Mucosa of gallbladder (tissue), 1 donor: ENCODE data around the gene SMARCC1. TPM values are rescaled to one million over a fixed set of nuclear protein-coding genes. Genes with fewer than 3 reads are reported as not detected.
"Not testable (repeated sequence)": the region's sequence is repeated elsewhere in the genome, so short reads cannot be mapped to it uniquely, and the experiment has no call there.

Experiments used
- DNase-seq: peaks from one replicate; pipeline ENCODE4 v3.0.0-alpha.2; 2020; ENCODE audit warnings: low spot score
- total RNA-seq: library from RNA; stranded (reverse); gene quantifications from one replicate; pipeline ENCODE4 v1.2.1, GENCODE V29; 2021
- donor health status: DM: no; HTN: no; CAD: no.

Gene SMARCC1
- total RNA-seq: 68.7 TPM

GRCh38 chr3:47781685-47782445, at the start of gene SMARCC1:
Gene SMARCC1 (minus strand): TSS chr3:47781893. CDS start chr3:47781797, 96 bp downstream.
- DNase-seq: peak; percentile 99

DNA sequence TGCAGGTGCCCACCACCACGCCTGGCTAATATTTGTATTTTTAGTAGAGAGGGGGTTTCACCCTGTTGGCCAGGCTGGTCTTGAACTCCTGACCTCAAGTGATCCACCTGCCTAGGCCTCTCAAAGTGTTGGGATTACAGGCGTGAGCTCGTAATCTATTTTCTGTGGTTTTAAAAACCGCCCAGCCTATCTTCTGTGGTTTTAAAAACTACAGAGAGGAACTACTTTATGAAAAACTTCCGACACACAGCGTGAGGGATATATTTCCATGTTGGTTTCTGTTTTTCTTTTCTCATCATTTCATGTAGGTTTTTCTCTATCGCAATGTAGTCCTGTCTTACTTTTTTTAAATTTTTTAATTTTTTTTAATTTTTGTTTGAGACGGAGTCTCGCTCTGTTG, 47.8 kb upstream of the SMARCC1 start:
- DNase-seq: not testable (repeated sequence)

DNA sequence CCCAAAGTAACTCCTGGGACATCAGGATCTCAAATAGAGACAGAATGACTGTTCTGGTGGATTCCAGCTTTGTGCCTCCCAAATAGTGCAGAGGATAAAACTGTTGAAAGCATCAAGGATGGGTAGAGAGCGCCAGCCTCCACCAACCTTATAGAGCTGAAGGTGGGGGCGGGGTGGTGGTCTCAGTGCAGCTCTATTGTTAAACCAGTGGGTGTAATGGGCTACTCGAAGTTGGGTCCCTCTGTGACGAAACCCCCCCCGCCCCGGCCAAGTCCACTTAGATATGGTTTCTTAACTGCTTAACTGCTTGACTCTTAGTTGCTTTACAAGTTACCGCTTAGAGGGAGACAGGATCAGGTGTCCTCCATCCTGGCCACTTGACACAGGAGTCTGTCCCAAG, 43.9 kb upstream of the SMARCC1 start:
- no peak for DNase-seq

GRCh38 chr3:47824541-47825473, 43.1 kb upstream of the SMARCC1 start:
- peak; percentile 77 for DNase-seq

DNA sequence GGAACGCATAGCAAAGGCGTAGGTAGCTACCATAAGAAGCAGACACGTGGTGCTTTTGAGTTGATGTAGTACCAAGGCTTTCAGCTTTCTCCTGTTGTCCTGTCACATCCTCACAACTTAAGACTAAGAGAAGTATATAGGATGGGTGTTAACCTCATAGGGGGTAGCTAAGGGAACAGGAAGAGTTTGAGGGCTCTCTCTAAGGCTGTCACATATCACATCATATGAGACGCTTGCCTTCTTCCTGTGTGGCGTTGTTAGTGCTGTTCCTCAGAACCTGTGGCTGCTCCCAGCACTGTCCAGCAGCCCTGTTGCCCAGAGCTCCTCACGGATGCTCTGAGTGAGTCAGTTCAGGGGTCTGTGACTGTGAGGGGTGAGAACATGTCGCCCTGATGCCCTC, 35.9 kb upstream of the SMARCC1 start:
- no peak for DNase-seq

GRCh38 chr3:47813551-47814177, 32.0 kb upstream of the SMARCC1 start:
- no peak for DNase-seq

- no peak for DNase-seq
Measured at GRCh38 chr3:47804577-47804976, 22.9 kb upstream of the SMARCC1 start.

GRCh38 chr3:47803480-47804025, 21.9 kb upstream of the SMARCC1 start:
- DNase-seq: no peak

- DNase-seq: peak; percentile 89
Measured at GRCh38 chr3:47802734-47803479, 21.2 kb upstream of the SMARCC1 start, which contains the start of gene DHX30. Gene DHX30 (plus strand): TSS chr3:47803138. CDS start chr3:47810684, 7,546 bp downstream.

- DNase-seq: no peak
Measured at GRCh38 chr3:47799733-47800132, 18.0 kb upstream of the SMARCC1 start.

DNA sequence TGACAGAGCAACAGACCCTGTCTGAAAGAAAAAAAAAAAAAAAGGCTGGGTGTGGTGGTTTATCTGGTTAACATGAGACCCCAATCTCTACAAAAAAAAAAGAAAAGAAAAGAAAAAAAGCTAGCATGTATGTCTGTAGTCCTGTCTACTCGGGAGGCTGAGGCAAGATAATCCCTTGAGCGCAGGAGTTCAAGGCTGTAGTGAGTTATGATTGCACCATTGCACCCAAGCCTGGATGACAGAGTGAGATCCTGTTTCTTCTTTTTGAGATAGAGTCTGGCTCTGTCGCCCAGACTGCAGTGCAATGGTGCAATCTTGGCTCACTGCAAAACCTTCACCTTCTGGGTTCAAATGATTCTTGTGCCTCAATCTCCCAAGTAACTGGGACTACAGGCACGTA, 12.9 kb upstream of the SMARCC1 start:
- no peak for DNase-seq

DNA sequence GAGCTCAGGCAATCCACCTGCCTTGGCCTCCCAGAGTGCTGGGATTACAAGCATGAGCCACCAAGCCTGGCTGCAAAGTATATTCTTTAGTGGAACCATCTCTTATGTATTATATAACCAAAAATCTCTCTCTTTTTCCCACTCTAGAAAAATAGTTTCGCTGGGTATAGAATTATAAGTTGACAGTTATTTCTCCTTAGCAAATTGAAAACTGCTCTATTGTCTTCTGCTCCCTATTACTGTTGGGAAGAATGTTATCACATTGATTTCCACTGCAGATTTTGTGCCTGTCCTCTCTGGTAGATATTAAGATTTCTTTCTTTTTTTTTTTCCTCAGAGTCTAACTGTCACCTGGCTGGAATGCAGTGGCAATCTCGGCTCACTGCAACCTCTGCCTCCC, 11.0 kb upstream of the SMARCC1 start:
- DNase-seq: no peak

GRCh38 chr3:47791193-47791855, 9.6 kb upstream of the SMARCC1 start:
- DNase-seq: no peak

DNA sequence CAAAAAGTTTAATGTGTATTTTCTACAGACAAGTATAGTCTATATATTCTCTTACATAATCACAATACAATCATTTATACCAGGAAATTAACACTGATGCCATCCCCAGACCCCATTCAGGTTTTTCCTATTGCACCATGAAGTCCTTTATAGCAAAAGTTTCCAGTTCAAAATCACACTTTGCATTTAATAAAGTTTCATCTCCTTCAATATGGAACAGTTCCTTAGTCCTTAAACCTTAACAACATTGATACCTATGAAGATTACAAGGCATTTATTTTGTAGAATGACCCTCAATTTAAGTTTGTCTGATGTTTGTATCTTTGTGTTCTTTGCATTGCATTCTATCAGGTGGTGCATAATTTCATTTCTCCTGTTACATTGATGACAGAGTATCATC, 2.0 kb upstream of the SMARCC1 start:
- DNase-seq: no peak

- no peak for DNase-seq
Measured at GRCh38 chr3:47782446-47783308, 984 bp upstream of the SMARCC1 start.

DNA sequence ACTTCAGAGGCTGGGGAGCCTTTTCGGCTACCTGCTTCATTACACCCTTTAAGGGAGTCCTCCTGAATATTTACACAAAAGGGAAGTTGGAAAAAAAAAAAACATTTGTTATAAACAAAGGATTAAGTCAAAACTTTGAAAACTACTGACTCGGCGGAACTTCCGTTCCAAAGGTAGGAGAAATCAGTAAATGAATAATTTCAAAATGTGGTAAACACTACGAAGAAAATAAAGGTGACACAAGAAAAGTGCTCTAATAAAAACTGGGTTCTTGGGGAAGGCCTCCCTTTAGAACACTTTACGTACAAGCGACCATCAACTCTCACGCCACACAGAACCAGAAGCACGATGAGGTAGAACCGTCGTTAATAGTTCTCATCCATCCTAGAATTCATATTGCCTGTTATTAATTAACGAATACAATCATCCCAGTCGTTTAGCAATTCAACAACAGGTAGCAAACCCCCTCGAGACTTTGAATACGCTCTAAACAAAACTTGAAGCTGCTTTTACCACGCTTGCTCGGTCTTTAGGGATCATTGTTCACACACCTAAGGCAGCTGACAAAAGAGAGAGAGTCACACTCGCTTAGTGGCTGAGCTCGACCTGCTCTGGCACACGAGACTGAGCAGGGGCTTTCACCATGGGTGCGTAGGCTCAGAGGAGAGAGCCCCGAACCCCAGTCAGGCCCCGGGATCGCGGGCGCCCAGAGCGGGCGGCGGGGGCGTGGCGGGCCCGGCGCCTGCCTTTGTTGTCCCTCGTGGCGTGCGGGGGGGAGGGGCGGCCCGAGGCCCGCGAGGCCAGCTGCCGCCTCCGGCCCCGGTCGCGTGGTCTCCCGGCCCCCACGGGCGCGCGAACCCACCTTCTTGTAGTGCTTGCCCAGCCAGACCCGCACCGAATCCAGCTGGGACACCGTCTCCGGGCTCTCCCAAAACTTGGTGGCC, 680 bp downstream of the SMARCC1 start:
- peak; percentile 54 for DNase-seq

- no peak for DNase-seq
Measured at GRCh38 chr3:47778746-47779145, 2.9 kb downstream of the SMARCC1 start.

- no peak for DNase-seq
Measured at GRCh38 chr3:47772788-47773187, 8.9 kb downstream of the SMARCC1 start.
